WI38 (cell line): Measurements from ENCODE around the gene CCT6B.

Experiments used
- H3K4me3 ChIP-seq: 2 replicates; pipeline ENCODE4 v1.5.1; 2011; ENCODE audit warnings: low read depth, mild to moderate bottlenecking, control low read depth, low read length
- CTCF ChIP-seq: IDR thresholded peaks from 2 replicates; pipeline ENCODE4 v1.5.1; 2012; ENCODE audit warnings: low read depth, mild to moderate bottlenecking, control low read depth, low read length

The CCT6B gene

GRCh38 chr17:34902831-34903547, 58.3 kb downstream of the CCT6B start:
- no peak overlapping the region for H3K4me3 ChIP-seq
- no peak for TF ChIP-seq CTCF

- H3K4me3 ChIP-seq, result no peak overlapping the region
- no peak for TF ChIP-seq CTCF
Observed at GRCh38 chr17:34899643-34900291, 61.5 kb downstream of the CCT6B start.

- no peak overlapping the region for H3K4me3 ChIP-seq
- no peak for TF ChIP-seq CTCF
Observed at GRCh38 chr17:34895383-34895782, 65.9 kb downstream of the CCT6B start.

GRCh38 chr17:34894964-34895363, 66.3 kb downstream of the CCT6B start:
- no peak for TF ChIP-seq CTCF
- H3K4me3 ChIP-seq, result no peak overlapping the region

GRCh38 chr17:34892461-34893249, 68.6 kb downstream of the CCT6B start:
- peak; percentile 20; the same call in 1 of the 2 replicates for TF ChIP-seq CTCF
- H3K4me3 ChIP-seq, result no peak overlapping the region

GRCh38 chr17:34886831-34887230, 74.4 kb downstream of the CCT6B start:
- no peak overlapping the region for H3K4me3 ChIP-seq
- TF ChIP-seq CTCF, result no peak

- TF ChIP-seq CTCF, result no peak
- no peak overlapping the region for H3K4me3 ChIP-seq
Observed at GRCh38 chr17:34885076-34885475, 76.2 kb downstream of the CCT6B start.
